HepG2 (cell line): Measurements from ENCODE around the gene TBC1D10B. TPM values are rescaled to one million over a fixed set of nuclear protein-coding genes. Genes with fewer than 3 reads are reported as not detected.

ENCODE experiments used
- ARHGAP35 ChIP-seq: sonication (generic); formaldehyde crosslinking; IDR thresholded peaks from 2 replicates; pipeline ENCODE4 v1.9.0; 2022; ENCODE audit warnings: mild to moderate bottlenecking, inconsistent platforms, moderate library complexity, missing genetic modification reagents, borderline replicate concordance
- ARNTL ChIP-seq: sonication (generic); formaldehyde crosslinking; IDR thresholded peaks from 2 replicates; pipeline ENCODE4 v1.4.0; 2020; ENCODE audit warnings: mild to moderate bottlenecking, missing genetic modification reagents
- CREB3 ChIP-seq: sonication (generic); formaldehyde crosslinking; IDR thresholded peaks from 2 replicates; pipeline ENCODE4 v1.5.0; 2020; ENCODE audit warnings: missing genetic modification reagents
- HMGA1 ChIP-seq: sonication (generic); formaldehyde crosslinking; conservative IDR thresholded peaks from 2 replicates; pipeline ENCODE4 v1.4.0; 2020; ENCODE audit warnings: missing genetic modification reagents
- KAT2B ChIP-seq: fragments of 150-350 bp; IDR thresholded peaks from 2 replicates; pipeline ENCODE4 v1.6.1; 2014; ENCODE audit warnings: low read depth, low read length, borderline replicate concordance
- MAFF ChIP-seq: IDR thresholded peaks from 2 replicates; pipeline ENCODE4 v1.6.1; 2011; ENCODE audit warnings: low read depth, low read length, improper control_type of control experiment
- PLRG1 ChIP-seq: fragments of 450-650 bp; conservative IDR thresholded peaks from 2 replicates; pipeline ENCODE4 v1.6.1; 2016
- POLR2AphosphoS5 ChIP-seq: IDR thresholded peaks from 2 replicates; pipeline ENCODE4 v1.6.1; 2012; ENCODE audit warnings: low read depth, low read length
- PPARG ChIP-seq: conservative IDR thresholded peaks from 2 replicates; pipeline ENCODE4 v1.6.1; 2016; ENCODE audit warnings: missing biosample characterization, missing genetic modification reagents
- RCOR2 ChIP-seq: IDR thresholded peaks from 2 replicates; pipeline ENCODE4 v1.6.1; 2016; ENCODE audit warnings: missing biosample characterization, missing genetic modification reagents
- RORA ChIP-seq: sonication (generic); formaldehyde crosslinking; IDR thresholded peaks from 2 replicates; pipeline ENCODE4 v1.5.0; 2020; ENCODE audit warnings: mild to moderate bottlenecking, missing genetic modification reagents, moderate library complexity
- SOX6 ChIP-seq, 2 experiments: fragments of 450-650 bp in 1 of 2; sonication (generic) in 1 of 2; formaldehyde crosslinking in 1 of 2; IDR thresholded peaks; 2 replicates each; pipeline versions ENCODE4 v1.4.0 to v1.6.1; 2017 to 2020; ENCODE audit warnings: antibody characterized with exemption in 1 of 2, mild to moderate bottlenecking in 1 of 2, missing genetic modification reagents in 1 of 2
- THAP9 ChIP-seq: sonication (generic); formaldehyde crosslinking; IDR thresholded peaks from 2 replicates; pipeline ENCODE4; 2020; ENCODE audit warnings: missing genetic modification reagents, mild to moderate bottlenecking, borderline replicate concordance
- ZBTB33 ChIP-seq: sonication (generic); formaldehyde crosslinking; IDR thresholded peaks from 2 replicates; pipeline ENCODE4 v1.4.0; 2020; ENCODE audit warnings: missing genetic modification reagents
- ZBTB46 ChIP-seq: sonication (generic); formaldehyde crosslinking; IDR thresholded peaks from 2 replicates; pipeline ENCODE4 v1.4.0; 2020; ENCODE audit warnings: mild to moderate bottlenecking, missing genetic modification reagents, borderline replicate concordance
- ZFP37 ChIP-seq: sonication (generic); formaldehyde crosslinking; IDR thresholded peaks from 2 replicates; pipeline ENCODE4 v1.4.0; 2020; ENCODE audit warnings: missing genetic modification reagents, borderline replicate concordance
- ZNF317 ChIP-seq: sonication (generic); formaldehyde crosslinking; IDR thresholded peaks from 2 replicates; pipeline ENCODE4 v1.5.0; 2020; ENCODE audit warnings: mild to moderate bottlenecking, missing genetic modification reagents
- ZNF382 ChIP-seq: sonication (generic); formaldehyde crosslinking; IDR thresholded peaks from 2 replicates; pipeline ENCODE4 v1.5.0; 2020; ENCODE audit warnings: missing genetic modification reagents, mild to moderate bottlenecking, borderline replicate concordance
- ZNF580 ChIP-seq: IDR thresholded peaks from 2 replicates; pipeline ENCODE4 v1.6.1; 2016; ENCODE audit warnings: low read depth, borderline replicate concordance
- ZNF615 ChIP-seq: sonication (generic); formaldehyde crosslinking; IDR thresholded peaks from 2 replicates; pipeline ENCODE4 v1.5.0; 2020; ENCODE audit warnings: mild to moderate bottlenecking, missing genetic modification reagents, borderline replicate concordance
- ZNF678 ChIP-seq: sonication (generic); formaldehyde crosslinking; IDR thresholded peaks from 2 replicates; pipeline ENCODE4 v1.4.0; 2020; ENCODE audit warnings: mild to moderate bottlenecking, missing genetic modification reagents
- polyA plus RNA-seq, 8 experiments: library from polyadenylated mRNA; depleted of rRNA in 3 of 8; stranded (reverse) in 7 of 8; unstranded in 1 of 8; fragments of >200 nt; fragmentation: Illumina TruSeq in 4 of 8; extraction: Trizol in 4 of 8; gene quantifications; 2 replicates each; pipeline versions ENCODE4 v1.2.1 to v1.2.3, GENCODE V29; 2011 to 2016; ENCODE audit warnings: low read depth in 4 of 8, missing spikeins in 1 of 8, mixed read lengths in 1 of 8; ENCODE audit not compliant: insufficient read depth in 1 of 8
- total RNA-seq, 5 experiments: library from RNA; depleted of rRNA; stranded (reverse); fragments of >200 nt; fragmentation: Illumina TruSeq; extraction: Trizol; gene quantifications; 2 replicates each; pipeline ENCODE4 v1.2.3, GENCODE V29; 2016; ENCODE audit warnings: low read depth in 1 of 5

The TBC1D10B gene
- total and polyA plus RNA-seq, 2 of the 13 experiments (the other 11 are each of a cell fraction or from before 2014, with no cell fraction given): 15.7 to 24.8 TPM

- peak; percentile 99 for TF ChIP-seq THAP9
- TF ChIP-seq ARHGAP35: peak; percentile 14; the same call in 1 of the 2 replicates
- peak; percentile 81; the same call in 1 of the 2 replicates for TF ChIP-seq ZBTB46 (CRISPR knock-in tag)
- peak; percentile 87 for TF ChIP-seq RCOR2 (CRISPR knock-in tag)
- TF ChIP-seq CREB3 (CRISPR knock-in tag): peak; percentile 67; the same call in 1 of the 2 replicates
- no peak for TF ChIP-seq SOX6 (IDR thresholded peaks at IDR 0.05)
- TF ChIP-seq SOX6 (CRISPR knock-in tag; IDR thresholded peaks at IDR 0.05): peak; percentile 93
- 0 out of 2 replicates have a peak, but pooled peaks have one; percentile 1 for TF ChIP-seq MAFF
- TF ChIP-seq ARNTL (CRISPR knock-in tag): peak; percentile 96
- no peak for TF ChIP-seq KAT2B
- TF ChIP-seq ZFP37: peak; percentile 95
- peak; percentile 31 for TF ChIP-seq ZNF678
- no peak for TF ChIP-seq HMGA1 (CRISPR knock-in tag)
- TF ChIP-seq ZNF615 (CRISPR knock-in tag): no peak
- no peak for TF ChIP-seq ZNF382
- peak; percentile 48 for TF ChIP-seq POLR2AphosphoS5
- TF ChIP-seq ZNF580 (CRISPR knock-in tag): no peak; the same call in 1 of the 2 replicates
- no peak for TF ChIP-seq ZBTB33
- no peak for TF ChIP-seq PLRG1
- peak; percentile 69 for TF ChIP-seq PPARG (CRISPR knock-in tag)
- peak; percentile 18; the same call in 1 of the 2 replicates for TF ChIP-seq ZNF317 (CRISPR knock-in tag)
- TF ChIP-seq RORA (CRISPR knock-in tag): no peak
Observed at GRCh38 chr16:30355144-30355953, 14.9 kb downstream of the TBC1D10B start, which contains the start of gene CD2BP2 (continued).
